GM12891 (cell line): Measurements from ENCODE around the gene TPGS1.

Experiments used
- DNase-seq: peaks from one replicate; pipeline ENCODE4 v3.0.0; 2011; ENCODE audit warnings: low spot score; ENCODE audit not compliant: insufficient read length
- FAIRE-seq: peaks from 2 replicates; lab custom pipeline; 2011; peaks lifted over from hg19 to GRCh38; lab: Jason Lieb, UNC
- PAX5 ChIP-seq: IDR thresholded peaks from 2 replicates; pipeline ENCODE4 v1.6.1; 2011; ENCODE audit warnings: low read length, moderate library complexity, mild to moderate bottlenecking; ENCODE audit not compliant: insufficient read depth, severe bottlenecking
- POLR2A ChIP-seq: IDR thresholded peaks from 2 replicates; pipeline ENCODE4 v1.6.1; 2011; ENCODE audit warnings: low read depth, low read length, control low read depth
- POLR2AphosphoS5 ChIP-seq: IDR thresholded peaks from 2 replicates; pipeline ENCODE4 v1.6.1; 2011; ENCODE audit warnings: low read depth, low read length, control low read depth
- POU2F2 ChIP-seq: IDR thresholded peaks from 2 replicates; pipeline ENCODE4 v1.6.1; 2011; ENCODE audit warnings: low read depth, mild to moderate bottlenecking, control low read depth, low read length, moderate library complexity
- SPI1 ChIP-seq: IDR thresholded peaks from 2 replicates; pipeline ENCODE4 v1.6.1; 2011; ENCODE audit warnings: low read depth, low read length, control low read depth
- TAF1 ChIP-seq: IDR thresholded peaks from 2 replicates; pipeline ENCODE4 v1.6.1; 2011; ENCODE audit warnings: low read depth, low read length, control low read depth

Gene TPGS1

DNA sequence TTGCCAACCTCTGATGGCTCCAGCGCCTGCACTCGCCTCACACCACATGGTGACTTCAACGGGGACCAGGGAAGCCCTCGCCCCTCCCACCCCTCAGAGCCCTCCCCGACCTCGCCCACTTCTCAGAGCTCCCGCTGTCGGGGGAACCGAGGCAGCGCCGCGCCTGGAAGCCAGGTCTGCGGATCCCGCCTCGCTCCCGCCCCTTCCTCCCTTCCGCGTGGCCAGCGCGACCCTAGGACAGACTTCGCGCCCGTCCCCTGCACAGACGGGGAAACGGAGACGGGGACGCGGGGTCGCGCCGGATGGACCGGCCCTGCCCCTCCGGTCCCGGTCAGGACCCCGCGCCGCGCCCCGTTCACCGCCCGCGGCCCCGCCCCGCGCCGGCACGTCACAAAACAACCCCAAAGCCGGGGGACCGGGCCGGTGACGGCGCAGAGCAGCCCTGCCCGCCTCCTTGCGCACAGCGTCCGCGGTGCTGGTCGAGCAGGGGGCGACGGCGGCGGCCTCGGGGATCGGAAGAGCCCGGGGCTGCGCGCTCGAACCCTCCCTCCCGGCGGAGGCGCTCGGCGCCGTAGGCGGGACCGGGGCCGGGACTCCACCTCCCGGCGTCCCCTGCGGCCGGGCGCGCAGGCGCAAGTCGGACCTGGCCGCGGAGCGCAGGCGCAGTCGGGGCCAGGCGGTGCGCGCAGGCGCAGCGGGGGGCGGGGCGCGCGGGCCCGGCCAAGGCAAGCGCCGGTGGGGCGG lies 23.9 kb downstream of the TPGS1 start:
- DNase-seq = peak; percentile 99
- no peak for TF ChIP-seq POLR2AphosphoS5
- TF ChIP-seq PAX5 = no peak
- TF ChIP-seq SPI1 = no peak
- TF ChIP-seq TAF1 = peak; percentile 44; the same call in 1 of the 2 replicates
- 0 out of 2 replicates have a peak, but pooled peaks have one; percentile 22 for TF ChIP-seq POLR2A
- 0 out of 2 replicates have a peak, but pooled peaks have one; percentile 15 for TF ChIP-seq POU2F2
- FAIRE-seq = peak; percentile 97

DNA sequence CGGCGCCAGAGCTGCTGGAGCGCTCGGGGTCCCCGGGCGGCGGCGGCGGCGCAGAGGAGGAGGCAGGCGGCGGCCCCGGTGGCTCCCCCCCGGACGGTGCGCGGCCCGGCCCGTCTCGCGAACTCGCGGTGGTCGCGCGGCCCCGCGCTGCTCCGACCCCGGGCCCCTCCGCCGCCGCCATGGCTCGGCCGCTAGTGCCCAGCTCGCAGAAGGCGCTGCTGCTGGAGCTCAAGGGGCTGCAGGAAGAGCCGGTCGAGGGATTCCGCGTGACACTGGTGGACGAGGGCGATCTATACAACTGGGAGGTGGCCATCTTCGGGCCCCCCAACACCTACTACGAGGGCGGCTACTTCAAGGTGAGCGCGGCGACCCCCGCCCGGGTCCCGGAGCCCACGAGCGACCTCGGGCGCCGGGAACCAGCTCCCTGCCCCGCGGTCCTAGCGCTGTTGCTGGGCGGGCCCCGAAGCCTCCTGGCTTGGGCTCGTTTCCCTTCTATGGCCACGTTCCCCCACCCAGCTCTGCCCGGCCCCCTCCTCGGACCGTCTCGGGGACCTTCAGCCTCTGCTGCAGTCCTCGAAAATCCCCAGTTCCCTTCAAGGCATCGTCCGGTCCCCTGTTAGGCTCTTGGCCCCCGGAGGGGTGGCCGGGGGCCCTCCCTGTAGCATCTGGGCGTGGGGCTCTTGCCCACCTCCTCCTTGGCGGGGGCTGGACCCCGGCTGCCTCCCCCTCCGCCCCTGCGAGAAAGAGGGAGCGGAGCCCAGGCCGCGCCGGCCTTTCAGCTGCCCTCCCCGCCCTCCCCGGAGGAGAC lies 24.7 kb downstream of the TPGS1 start, which contains the start of gene CDC34:
CDC34 (plus strand) TSS at position 8 of the 808 bp plus-strand sequence; CDS start at position 180, 172 bp downstream.
- TF ChIP-seq SPI1 = no peak
- DNase-seq = peak; percentile 65
- peak; percentile 5 for FAIRE-seq

DNA sequence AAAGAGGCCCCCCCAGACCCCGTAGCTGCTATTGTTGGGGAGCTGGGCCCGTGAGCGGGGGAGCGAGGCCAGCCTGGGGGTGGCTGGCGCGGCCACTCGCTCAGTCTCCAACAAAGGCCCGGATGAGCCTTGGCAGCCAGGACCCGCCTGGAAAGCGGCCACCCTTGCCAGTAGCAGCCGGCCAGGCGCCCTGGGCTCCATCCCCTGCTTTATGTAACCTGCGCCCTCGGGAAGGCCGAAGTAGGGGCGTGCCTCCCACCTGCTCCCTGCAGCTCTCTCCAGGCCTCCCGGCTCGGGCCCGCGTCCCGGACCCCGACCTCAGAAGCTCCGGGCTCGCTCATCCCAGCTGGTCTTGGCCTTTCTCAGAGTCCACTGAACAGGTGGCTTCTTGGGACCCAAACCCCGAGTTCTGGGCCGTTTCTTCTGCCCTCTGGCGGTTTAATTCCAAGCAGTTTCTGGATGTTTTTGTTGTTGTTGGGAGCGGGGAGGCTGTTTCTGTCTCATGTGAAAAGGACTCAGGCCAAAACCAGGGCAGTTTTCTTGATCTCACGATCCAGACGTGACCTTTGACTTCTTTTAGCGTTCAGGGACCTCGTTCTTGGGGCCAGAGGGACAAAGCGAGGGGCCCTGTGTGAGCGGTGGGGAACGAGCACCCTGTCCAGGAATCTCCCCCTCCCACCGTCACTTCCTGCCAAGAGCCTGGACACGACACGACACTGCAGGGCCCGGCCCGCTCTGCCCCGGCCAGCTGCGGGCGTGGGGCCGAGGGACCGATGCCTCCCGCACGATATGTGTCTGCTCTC lies 25.5 kb downstream of the TPGS1 start:
- FAIRE-seq (peak; percentile 69), DNase-seq (no peak)
- TF ChIP-seq POU2F2 = no peak
- no peak for TF ChIP-seq PAX5
- TF ChIP-seq SPI1 = no peak
- no peak for TF ChIP-seq POLR2A
- TF ChIP-seq POLR2AphosphoS5 = no peak
- no peak for TF ChIP-seq TAF1

DNA sequence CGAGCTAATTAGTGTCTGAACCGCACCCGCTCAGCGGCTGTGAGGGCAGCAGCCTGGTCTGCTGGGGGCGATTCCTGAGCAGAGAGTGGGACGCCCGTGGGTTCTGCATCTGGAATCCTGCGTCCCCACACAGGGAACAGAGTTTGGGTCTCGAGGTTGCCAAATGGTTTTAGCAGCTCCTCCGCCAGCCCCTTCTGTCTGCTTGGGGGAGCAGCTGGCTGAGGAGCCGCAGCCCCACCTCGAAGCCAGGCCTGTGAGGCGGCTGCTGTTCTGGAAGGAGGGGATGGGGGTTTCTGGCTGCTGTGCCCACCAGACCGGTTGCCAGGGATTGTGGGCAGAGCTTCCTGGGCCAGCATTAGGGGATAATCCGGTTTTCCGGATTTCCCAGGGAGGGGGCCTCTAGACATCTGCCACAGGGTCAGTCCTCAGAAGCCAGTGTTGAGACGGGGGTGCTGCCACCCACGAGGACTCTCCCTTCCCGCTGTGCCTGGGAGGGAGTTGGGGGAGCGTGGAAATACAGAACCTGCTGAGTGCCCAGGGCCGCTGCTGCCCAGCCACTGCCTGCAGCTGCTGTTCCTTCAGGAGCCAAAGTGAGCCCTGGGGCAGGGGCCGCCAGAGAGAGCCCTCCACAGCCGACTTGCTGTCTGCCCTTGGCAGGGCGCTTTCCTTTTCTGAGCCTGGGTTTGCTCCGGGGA lies 26.2 kb downstream of the TPGS1 start:
- DNase-seq (no peak), FAIRE-seq (no peak)
- TF ChIP-seq POU2F2 (no peak), SPI1 (no peak), PAX5 (no peak), POLR2A (no peak), POLR2AphosphoS5 (no peak), TAF1 (no peak)

DNA sequence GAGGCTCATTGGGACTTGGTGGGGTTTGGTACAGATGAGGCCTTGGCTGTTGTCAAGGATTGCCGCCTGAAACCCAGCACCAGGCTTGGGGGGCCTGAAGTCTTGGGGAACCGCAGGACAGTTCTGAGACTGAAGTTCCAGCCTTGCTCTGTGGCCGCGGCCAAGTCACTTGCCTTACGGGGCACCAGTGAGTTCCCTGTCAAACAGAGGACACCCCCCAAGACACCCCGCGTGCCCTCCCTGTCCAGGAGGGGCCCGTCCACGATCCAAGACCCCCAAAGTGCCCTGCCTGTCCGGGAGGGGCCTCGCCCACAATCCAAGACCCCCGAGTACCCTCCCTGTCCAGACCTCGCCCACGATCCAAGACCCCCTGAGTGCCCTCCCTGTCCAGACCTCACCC lies 26.8 kb downstream of the TPGS1 start:
- TF ChIP-seq TAF1 (no peak), POU2F2 (no peak), SPI1 (no peak), POLR2AphosphoS5 (no peak), POLR2A (no peak), PAX5 (no peak)
- DNase-seq (no peak), FAIRE-seq (no peak)

DNA sequence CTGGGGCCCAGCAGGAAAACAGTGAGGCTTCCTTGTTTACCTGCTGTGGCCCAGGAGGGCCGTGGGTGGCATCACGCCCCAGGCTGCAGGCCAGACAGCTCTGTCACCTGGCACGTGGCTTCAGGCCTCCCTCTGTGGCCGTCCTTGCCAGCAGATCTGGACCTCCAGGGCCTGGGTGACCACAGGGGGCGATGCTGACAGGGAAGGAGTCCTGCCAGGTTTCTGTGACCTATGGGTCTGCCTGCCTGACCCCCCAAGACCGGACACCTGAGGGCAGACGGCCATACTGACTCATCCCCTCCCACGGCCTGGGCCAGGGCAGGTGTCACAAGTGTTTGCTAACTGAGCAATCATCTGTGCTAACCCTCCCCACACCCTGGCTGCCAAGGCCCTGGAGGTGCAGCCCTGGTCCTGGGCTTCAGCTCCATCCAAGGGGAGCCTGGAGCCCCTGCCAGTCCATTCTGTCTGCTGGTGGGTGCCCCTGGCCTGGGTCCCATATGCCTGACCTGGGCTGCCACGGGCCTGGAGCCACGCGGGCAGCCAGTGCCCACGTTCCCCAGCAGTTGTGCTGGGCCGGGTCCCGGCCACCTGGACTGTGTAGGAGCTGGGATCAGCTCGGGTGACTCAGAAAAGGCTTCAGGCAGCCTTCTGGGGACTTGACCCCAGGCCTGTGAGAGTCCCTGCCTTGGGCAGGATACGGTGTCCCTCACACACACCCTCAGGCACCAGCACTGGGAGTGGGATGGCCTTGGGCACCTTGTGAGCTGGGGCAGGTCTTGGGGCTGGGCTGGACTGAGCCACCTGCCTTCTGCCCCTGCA lies 27.9 kb downstream of the TPGS1 start:
- FAIRE-seq = no peak
- DNase-seq = no peak
- TF ChIP-seq SPI1 (no peak), POU2F2 (no peak), POLR2AphosphoS5 (no peak), PAX5 (no peak), TAF1 (no peak), POLR2A (no peak)

DNA sequence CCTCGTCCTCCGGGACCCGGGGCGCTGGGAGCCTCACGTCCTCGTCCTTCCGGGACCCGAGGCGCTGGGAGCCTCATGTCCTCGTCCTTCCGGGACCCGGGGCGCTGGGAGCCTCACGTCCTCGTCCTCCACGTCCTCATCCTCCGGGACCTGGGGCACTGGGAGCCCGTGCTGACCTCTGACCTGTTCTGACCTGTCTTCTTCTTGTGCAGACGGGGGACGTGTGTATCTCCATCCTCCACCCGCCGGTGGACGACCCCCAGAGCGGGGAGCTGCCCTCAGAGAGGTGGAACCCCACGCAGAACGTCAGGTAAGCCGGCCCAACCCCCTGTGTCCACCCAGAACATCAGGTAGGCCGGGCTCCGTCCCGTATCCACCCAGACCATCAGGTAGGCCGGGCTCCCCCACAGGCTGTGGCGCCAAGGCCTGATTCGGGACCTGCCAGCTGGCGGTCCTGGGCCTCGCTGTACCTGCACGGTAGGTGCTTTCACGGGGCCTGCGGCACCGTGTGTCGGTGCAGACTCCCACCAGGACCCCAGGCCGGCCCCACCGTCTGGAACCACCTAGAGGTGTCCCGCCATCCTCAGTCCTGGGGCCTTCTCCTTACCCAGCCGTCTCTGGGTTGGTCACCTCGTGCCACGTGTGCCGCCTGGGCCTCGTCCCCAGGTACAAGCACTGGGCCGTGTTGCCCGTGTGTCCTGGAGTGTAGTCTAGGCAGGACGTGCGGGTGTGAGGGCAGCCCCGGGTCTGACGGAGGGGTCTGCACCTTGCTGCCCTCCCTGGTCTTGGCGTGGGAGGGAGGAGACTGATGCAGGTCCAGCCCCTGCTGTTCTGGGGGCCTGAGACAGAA lies 29.0 kb downstream of the TPGS1 start:
- no peak for FAIRE-seq
- DNase-seq = no peak
- TF ChIP-seq POLR2AphosphoS5 (no peak), POU2F2 (no peak), PAX5 (no peak), TAF1 (no peak), POLR2A (no peak), SPI1 (no peak)

DNA sequence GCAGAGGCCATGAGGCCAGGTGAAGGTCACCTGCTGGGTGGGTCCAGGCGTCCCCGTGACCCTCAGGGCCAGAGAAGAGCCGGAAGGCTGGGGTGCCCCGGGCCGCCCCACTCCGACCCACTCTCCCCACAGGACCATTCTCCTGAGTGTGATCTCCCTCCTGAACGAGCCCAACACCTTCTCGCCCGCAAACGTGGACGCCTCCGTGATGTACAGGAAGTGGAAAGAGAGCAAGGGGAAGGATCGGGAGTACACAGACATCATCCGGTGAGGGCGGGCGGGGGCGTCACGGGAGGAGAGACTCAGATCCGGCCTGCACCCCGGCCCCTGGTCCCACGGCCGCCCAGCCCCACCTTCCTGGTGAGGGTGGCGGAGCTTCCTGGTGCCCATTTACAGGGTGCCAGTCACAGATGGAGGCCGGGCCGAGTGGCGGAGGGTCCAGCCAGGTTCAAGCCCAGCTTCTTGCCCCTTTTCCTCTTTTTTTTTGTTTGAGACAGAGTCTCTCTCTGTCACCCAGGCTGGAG lies 29.6 kb downstream of the TPGS1 start:
- TF ChIP-seq POLR2A = no peak
- TF ChIP-seq POLR2AphosphoS5 = no peak
- TF ChIP-seq SPI1 = no peak
- no peak for TF ChIP-seq POU2F2
- TF ChIP-seq PAX5 = no peak
- TF ChIP-seq TAF1 = no peak
- no peak for DNase-seq
- no peak for FAIRE-seq
